Measurements from ENCODE around the gene NUP210.

Gene NUP210

GRCh38 chr3:13275376-13276005 is 144.6 kb downstream of the NUP210 start:
- no peak for DNase-seq (ENCODE audit: low read depth in 2 of 2)

GRCh38 chr3:13274551-13275332 is 145.4 kb downstream of the NUP210 start:
- no peak for DNase-seq (ENCODE audit: low read depth in 2 of 2)

- DNase-seq (ENCODE audit: low read depth in 2 of 2) = no peak
Measured at GRCh38 chr3:13274125-13274524, 146.0 kb downstream of the NUP210 start.

GRCh38 chr3:13273604-13274105 is 146.5 kb downstream of the NUP210 start:
- DNase-seq (ENCODE audit: low read depth in 2 of 2) = no peak

GRCh38 chr3:13272831-13273603 is 147.1 kb downstream of the NUP210 start:
- DNase-seq (ENCODE audit: low read depth in 2 of 2) = no peak

- no peak for DNase-seq (ENCODE audit: low read depth in 2 of 2)
Measured at GRCh38 chr3:13269711-13270378, 150.3 kb downstream of the NUP210 start.

- DNase-seq (ENCODE audit: low read depth in 2 of 2) = no peak
Measured at GRCh38 chr3:13268961-13269441, 151.1 kb downstream of the NUP210 start.

- no peak for DNase-seq (ENCODE audit: low read depth in 2 of 2)
Measured at GRCh38 chr3:13268120-13268519, 152.0 kb downstream of the NUP210 start.

GRCh38 chr3:13266651-13267362 is 153.3 kb downstream of the NUP210 start:
- DNase-seq (ENCODE audit: low read depth in 2 of 2) = no peak
